H1 (cell line): Measurements from ENCODE around the gene NPR1. TPM values are rescaled to one million over a fixed set of nuclear protein-coding genes. Genes with fewer than 3 reads are reported as not detected.

Experiments used
- CTCF ChIA-PET: fragments of 300-600 bp; sonication (Branson Sonifier 250); formaldehyde crosslinking; loops from one replicate; lab custom pipeline; 2021; ENCODE audit not compliant: partially characterized antibody; lab: Charles Lee
- POLR2A ChIA-PET: fragments of 300-600 bp; sonication (Branson Sonifier 250); formaldehyde crosslinking; loops from one replicate; lab custom pipeline; 2021; ENCODE audit warnings: inconsistent platforms; ENCODE audit not compliant: partially characterized antibody; lab: Charles Lee
- DNase-seq, 2 experiments: peaks; one replicate each; pipeline versions ENCODE4 v3.0.0 to v3.0.0-alpha.2; 2010 to 2022; ENCODE audit warnings: low spot score in 2 of 2, low read depth in 1 of 2, mixed read lengths in 1 of 2
- FAIRE-seq: peaks from 2 replicates; lab custom pipeline; 2011; peaks lifted over from hg19 to GRCh38; lab: Jason Lieb, UNC
- H2AFZ ChIP-seq: 2 replicates; pipeline ENCODE4 v1.8.1; 2012; ENCODE audit warnings: low read length, inconsistent platforms
- H2AK5ac ChIP-seq: 2 replicates; pipeline ENCODE4 v1.6.1; 2013; ENCODE audit warnings: low read depth, low read length
- H2BK120ac ChIP-seq: replicated peaks from 2 replicates; pipeline ENCODE3; 2013; ENCODE audit warnings: low read depth, low read length, inconsistent platforms
- H2BK12ac ChIP-seq: 2 replicates; pipeline ENCODE4 v1.6.1; 2013; ENCODE audit warnings: low read depth, low read length
- H2BK15ac ChIP-seq: 2 replicates; pipeline ENCODE4 v1.6.1; 2013; ENCODE audit warnings: low read length
- H2BK20ac ChIP-seq: 2 replicates; pipeline ENCODE4 v1.6.1; 2013; ENCODE audit warnings: low read length
- H2BK5ac ChIP-seq: 2 replicates; pipeline ENCODE4 v1.6.1; 2013; ENCODE audit warnings: low read depth, low read length
- H3K14ac ChIP-seq: 2 replicates; pipeline ENCODE4 v1.6.1; 2013; ENCODE audit warnings: inconsistent platforms; ENCODE audit not compliant: insufficient read length
- H3K18ac ChIP-seq: 2 replicates; pipeline ENCODE4 v1.6.1; 2013; ENCODE audit warnings: low read length; ENCODE audit errors: extremely low read depth
- H3K23ac ChIP-seq: 2 replicates; pipeline ENCODE4 v1.6.1; 2013; ENCODE audit warnings: inconsistent platforms; ENCODE audit not compliant: insufficient read length
- H3K23me2 ChIP-seq: 2 replicates; pipeline ENCODE4 v1.6.1; 2013; ENCODE audit warnings: low read depth, low read length
- H3K27ac ChIP-seq: 2 replicates; pipeline ENCODE4 v1.6.1; 2011; ENCODE audit warnings: low read depth, low read length, inconsistent platforms
- H3K27me3 ChIP-seq, 4 experiments: replicated peaks in 1 of 4; 1 replicate in 1 of 4; 2 replicates in 3 of 4; pipeline versions ENCODE4 v1.6.1 to v1.8.1; 2011 to 2013; ENCODE audit warnings: low read length in 3 of 4, mild to moderate bottlenecking in 3 of 4, inconsistent platforms in 2 of 4, mixed read lengths in 2 of 4, moderate library complexity in 1 of 4; ENCODE audit not compliant: control insufficient read depth in 3 of 4, insufficient read depth in 3 of 4; ENCODE audit errors: extremely low read depth in 1 of 4
- H3K36me3 ChIP-seq, 4 experiments: 2 replicates each; pipeline versions ENCODE4 v1.6.1 to v1.8.1; 2011 to 2013; ENCODE audit warnings: mild to moderate bottlenecking in 4 of 4, low read length in 3 of 4, moderate library complexity in 2 of 4, control low read depth in 1 of 4, inconsistent platforms in 1 of 4; ENCODE audit not compliant: insufficient read depth in 4 of 4, control insufficient read depth in 2 of 4
- H3K4ac ChIP-seq: replicated peaks from 2 replicates; pipeline ENCODE3; 2013; ENCODE audit warnings: low read length, low read depth, mixed read lengths, inconsistent platforms; ENCODE audit not compliant: insufficient read length
- H3K4me1 ChIP-seq, 4 experiments: replicated peaks in 1 of 4; 1 replicate in 1 of 4; 2 replicates in 3 of 4; pipeline versions ENCODE4 v1.6.1 to v1.8.1; 2011 to 2013; ENCODE audit warnings: low read length in 3 of 4, inconsistent platforms in 2 of 4, mixed read lengths in 1 of 4; ENCODE audit not compliant: insufficient read depth in 4 of 4, control insufficient read depth in 3 of 4
- H3K4me2 ChIP-seq, 2 experiments: 2 replicates each; pipeline versions ENCODE4 v1.6.1 to v1.8.1; 2011 to 2013; ENCODE audit warnings: low read depth in 2 of 2, low read length in 2 of 2, control low read depth in 1 of 2, inconsistent platforms in 1 of 2, mild to moderate bottlenecking in 1 of 2; ENCODE audit not compliant: insufficient read depth in 1 of 2
- H3K4me3 ChIP-seq, 4 experiments: fragments of 200-600, 300-600 bp in 1 of 4; sonication (generic), shearing (Covaris generic), sonication (Bioruptor Twin) in 1 of 4; 2 replicates each; pipeline versions ENCODE4 v1.5.1 to v1.8.1; 2011 to 2016; ENCODE audit warnings: low read length in 4 of 4, low read depth in 3 of 4, control low read depth in 2 of 4, inconsistent platforms in 2 of 4, mild to moderate bottlenecking in 2 of 4, mixed read lengths in 1 of 4, moderate library complexity in 1 of 4; ENCODE audit not compliant: insufficient read depth in 2 of 4; ENCODE audit errors: extremely low read depth in 1 of 4
- H3K56ac ChIP-seq: replicated peaks from 2 replicates; pipeline ENCODE3; 2013; ENCODE audit warnings: low read depth, mild to moderate bottlenecking, mixed read lengths, low read length, inconsistent platforms; ENCODE audit not compliant: insufficient read length
- H3K79me1 ChIP-seq: 2 replicates; pipeline ENCODE4 v1.6.1; 2013; ENCODE audit warnings: low read depth, low read length, control low read depth
- H3K79me2 ChIP-seq, 2 experiments: 2 replicates each; pipeline versions ENCODE4 v1.6.1 to v1.8.1; 2012 to 2013; ENCODE audit warnings: low read length in 2 of 2, mild to moderate bottlenecking in 2 of 2, inconsistent platforms in 1 of 2; ENCODE audit not compliant: insufficient read depth in 2 of 2, control insufficient read depth in 1 of 2
- H3K9ac ChIP-seq, 4 experiments: replicated peaks in 1 of 4; 1 replicate in 1 of 4; 2 replicates in 3 of 4; pipeline versions ENCODE4 v1.6.1 to v1.8.1; 2011 to 2013; ENCODE audit warnings: low read depth in 3 of 4, low read length in 3 of 4, control low read depth in 2 of 4, mild to moderate bottlenecking in 2 of 4, moderate library complexity in 2 of 4, inconsistent platforms in 1 of 4; ENCODE audit errors: extremely low read depth in 1 of 4
- H3K9me3 ChIP-seq, 2 experiments: 2 replicates each; pipeline versions ENCODE4 v1.6.1 to v1.8.1; 2012 to 2013; ENCODE audit warnings: mild to moderate bottlenecking in 2 of 2, moderate library complexity in 2 of 2, control low read depth in 1 of 2, inconsistent platforms in 1 of 2, low read depth in 1 of 2, low read length in 1 of 2, mixed read lengths in 1 of 2; ENCODE audit not compliant: insufficient read depth in 2 of 2
- H4K20me1 ChIP-seq, 2 experiments: replicated peaks in 1 of 2; 2 replicates each; pipeline versions ENCODE3 to v1.8.1; 2011 to 2013; ENCODE audit warnings: inconsistent platforms in 2 of 2, low read length in 2 of 2, mild to moderate bottlenecking in 1 of 2; ENCODE audit not compliant: insufficient read depth in 2 of 2, control insufficient read depth in 1 of 2
- H4K5ac ChIP-seq: 2 replicates; pipeline ENCODE4 v1.6.1; 2013; ENCODE audit warnings: low read length, low read depth, mixed read lengths, inconsistent platforms; ENCODE audit not compliant: insufficient read length
- H4K8ac ChIP-seq: 2 replicates; pipeline ENCODE4 v1.8.0; 2013; ENCODE audit warnings: mild to moderate bottlenecking, moderate library complexity, low read length, inconsistent platforms; ENCODE audit not compliant: insufficient read depth; ENCODE audit errors: extremely low read depth
- H4K91ac ChIP-seq: replicated peaks from 2 replicates; pipeline ENCODE3; 2013; ENCODE audit warnings: low read length, mixed read lengths, inconsistent platforms; ENCODE audit not compliant: insufficient read length
- CEBPB ChIP-seq: IDR thresholded peaks from 2 replicates; pipeline ENCODE4 v1.6.1; 2012; ENCODE audit warnings: low read depth, low read length
- CHD1 ChIP-seq: IDR thresholded peaks from 2 replicates; pipeline ENCODE4 v1.6.1; 2012; ENCODE audit warnings: low read depth, low read length, improper control_type of control experiment
- CTBP2 ChIP-seq: IDR thresholded peaks from 2 replicates; pipeline ENCODE4 v1.7.0; 2011; ENCODE audit warnings: borderline replicate concordance, mild to moderate bottlenecking, moderate library complexity, mixed read lengths, low read length; ENCODE audit not compliant: insufficient read depth, insufficient read length
- E2F6 ChIP-seq: IDR thresholded peaks from 2 replicates; pipeline ENCODE4 v1.6.1; 2012; ENCODE audit warnings: inconsistent platforms
- FOSL1 ChIP-seq: IDR thresholded peaks from 2 replicates; pipeline ENCODE4 v1.6.1; 2011; ENCODE audit warnings: mild to moderate bottlenecking, low read depth, low read length, moderate library complexity; ENCODE audit not compliant: insufficient read depth
- KDM1A ChIP-seq: fragments of 200-600, 300-600 bp; sonication (generic); IDR thresholded peaks from 2 replicates; pipeline ENCODE4 v1.7.1; 2016; ENCODE audit warnings: mild to moderate bottlenecking, low read length, borderline replicate concordance
- MAFK ChIP-seq: IDR thresholded peaks from 2 replicates; pipeline ENCODE4 v1.6.1; 2012; ENCODE audit warnings: low read depth, mild to moderate bottlenecking, improper control_type of control experiment, low read length
- POLR2A ChIP-seq, 2 experiments: IDR thresholded peaks; 1 replicate in 1 of 2; 2 replicates in 1 of 2; pipeline ENCODE4 v1.6.1; 2011; ENCODE audit warnings: low read depth in 2 of 2, low read length in 2 of 2, mild to moderate bottlenecking in 2 of 2; ENCODE audit errors: control extremely low read depth in 1 of 2
- RBBP5 ChIP-seq: IDR thresholded peaks from 2 replicates; pipeline ENCODE4 v1.7.1; 2012; ENCODE audit warnings: low read depth, mild to moderate bottlenecking, inconsistent platforms, low read length, moderate library complexity, borderline replicate concordance
- WGBS, 2 experiments: shearing (Covaris generic) in 1 of 2; methylation state at CpG; one replicate each; pipeline versions ENCODE4 v1.1.6 to v1.1.7; 2013 to 2015; ENCODE audit warnings: low lambda C conversion rate in 2 of 2, mixed read lengths in 2 of 2, inconsistent platforms in 1 of 2, low coverage in 1 of 2, missing lambda C conversion rate in 1 of 2; ENCODE audit not compliant: insufficient replicate concordance in 2 of 2, insufficient coverage in 1 of 2, insufficient read length in 1 of 2; ENCODE audit errors: extremely low coverage in 1 of 2, missing lambda C conversion rate in 1 of 2; 5-methylcytosine and 5-hydroxymethylcytosine counted together
- polyA plus RNA-seq, 7 experiments: library from polyadenylated mRNA; depleted of rRNA in 3 of 7; stranded (reverse) in 5 of 7; unstranded in 2 of 7; fragments of >200 nt in 5 of 7; fragments of 200-250 nt in 2 of 7; gene quantifications; 1 replicate in 5 of 7; 2 replicates in 1 of 7; 4 replicates in 1 of 7; pipeline versions ENCODE4 v1.2.1 to v1.2.3, GENCODE V29; 2011 to 2013; ENCODE audit warnings: missing spikeins in 2 of 7, mixed read lengths in 2 of 7
- total RNA-seq: library from RNA; stranded (reverse); fragmentation: NEBNext Ultra II Directional; extraction: Animal tissue kit (Norgen Biotek cat#: 25700); gene quantifications from 2 replicates; pipeline ENCODE4 v1.2.1, GENCODE V29; 2021

The NPR1 gene
- total and polyA plus RNA-seq, 2 of the 8 experiments (the other 6 are each of a cell fraction or from before 2014, with no cell fraction given): 11.7 to 13.2 TPM

GRCh38 chr1:153683854-153684253 lies 5.4 kb downstream of the NPR1 start:
- H3K23me2 ChIP-seq: peaks cover 16% of the 10 kb centered on the region
- peaks cover 0 to 5% (median 3%) of the 10 kb centered on the region in 4 experiments; a peak in 3 of 7 replicates for H3K4me1 ChIP-seq
- H3K27ac ChIP-seq: no peak overlapping the region
- 78% methylated on average over 5 of the region's 5 CpGs; no CpG with 5 or more reads in 1 of the 2 experiments for WGBS, 2 experiments
- no peaks in the 10 kb centered on the region; a peak in 1 of 4 replicates for H3K9me3 ChIP-seq
- H2BK120ac ChIP-seq: no peak overlapping the region
- H3K79me2 ChIP-seq: no peaks in the 10 kb centered on the region
- H4K5ac ChIP-seq: no peak overlapping the region
- no peak overlapping the region for H3K4me3 ChIP-seq
- H2BK5ac ChIP-seq: no peak overlapping the region
- H3K56ac ChIP-seq: no peak overlapping the region
- no peak overlapping the region for H3K18ac ChIP-seq
- no peak overlapping the region for H4K91ac ChIP-seq
- peaks cover 0 to 5% (median 2%) of the 10 kb centered on the region in 4 experiments; a peak in 2 of 8 replicates for H3K36me3 ChIP-seq
- DNase-seq (no peak), FAIRE-seq (no peak)
- no peak overlapping the region for H2BK20ac ChIP-seq
- CTCF ChIA-PET: interaction anchor here (14.0 kb wide), 1 partner anchor 68 kb away, joined by 190 read pairs; no protein-coding TSS in a partner anchor
- H3K14ac ChIP-seq: no peak overlapping the region
- H4K8ac ChIP-seq: no peak overlapping the region; the same call in 1 of the 2 replicates
- H3K9ac ChIP-seq: no peak overlapping the region
- no peaks in the 10 kb centered on the region for H3K79me1 ChIP-seq
- no peaks in the 10 kb centered on the region for H4K20me1 ChIP-seq
- no peak overlapping the region for H2BK12ac ChIP-seq
- POLR2A ChIA-PET: interaction anchor here (1.5 kb wide), 2 partner anchors 9 to 45 kb away, joined by 3 to 6 read pairs; no protein-coding TSS in a partner anchor
- no peak for TF ChIP-seq CEBPB
- TF ChIP-seq MAFK: no peak
- TF ChIP-seq CTBP2: no peak
- TF ChIP-seq FOSL1: no peak
- TF ChIP-seq E2F6: no peak
- TF ChIP-seq RBBP5: no peak
- TF ChIP-seq KDM1A: no peak
- TF ChIP-seq CHD1: no peak
- no peak for TF ChIP-seq POLR2A (IDR thresholded peaks at IDR 0.05; ENCODE audit: control extremely low read depth in 1 of 2, low read depth in 2 of 2, low read length in 2 of 2)
- no peak overlapping the region for H3K23ac ChIP-seq
- peaks cover 0 to 11% (median 4%) of the 10 kb centered on the region in 4 experiments; a peak in 5 of 7 replicates for H3K27me3 ChIP-seq
- H2AK5ac ChIP-seq: no peak overlapping the region
- no peak overlapping the region for H3K4me2 ChIP-seq
- no peak overlapping the region for H3K4ac ChIP-seq
- H2AFZ ChIP-seq: no peak overlapping the region
- H2BK15ac ChIP-seq: no peak overlapping the region
